DOHH2 (cell line): Measurements from ENCODE around the gene TSPAN1.

Experiments
- H3F3A ChIP-seq: fragments of 200-600 bp; sonication (generic), shearing (Covaris generic); 2 replicates; pipeline ENCODE4 v1.6.0; 2016; ENCODE audit warnings: antibody characterized with exemption, mild to moderate bottlenecking; ENCODE audit not compliant: control insufficient read depth, insufficient read depth
- H3K27ac ChIP-seq: fragments of 200-600 bp; sonication (generic); 2 replicates; pipeline ENCODE4 v1.5.1; 2014; ENCODE audit warnings: low read depth, mild to moderate bottlenecking, low read length, moderate library complexity
- H3K27me3 ChIP-seq: fragments of 200-600 bp; sonication (generic); 2 replicates; pipeline ENCODE4 v1.6.1; 2014; ENCODE audit warnings: mild to moderate bottlenecking, low read length, mixed read lengths; ENCODE audit not compliant: control insufficient read depth
- H3K36me3 ChIP-seq: fragments of 200-600 bp; sonication (generic); 2 replicates; pipeline ENCODE4 v1.6.1; 2014; ENCODE audit warnings: mild to moderate bottlenecking, low read length, moderate library complexity, mixed read lengths; ENCODE audit not compliant: control insufficient read depth
- H3K4me1 ChIP-seq: fragments of 200-600 bp; sonication (generic); 2 replicates; pipeline ENCODE4 v1.6.1; 2014; ENCODE audit warnings: mild to moderate bottlenecking, low read length, mixed read lengths; ENCODE audit not compliant: control insufficient read depth
- H3K4me2 ChIP-seq: fragments of 200-600 bp; sonication (generic); 2 replicates; pipeline ENCODE4 v1.6.0; 2014; ENCODE audit warnings: mild to moderate bottlenecking, low read length, moderate library complexity
- H3K4me3 ChIP-seq: fragments of 200-600 bp; sonication (generic); 2 replicates; pipeline ENCODE4 v1.5.1; 2014; ENCODE audit warnings: mild to moderate bottlenecking, low read length, mixed read lengths
- H3K79me2 ChIP-seq: fragments of 200-600 bp; sonication (generic); 2 replicates; pipeline ENCODE4 v1.6.1; 2014; ENCODE audit warnings: mild to moderate bottlenecking, low read length, mixed read lengths; ENCODE audit not compliant: control insufficient read depth
- H3K9me2 ChIP-seq: fragments of 200-600 bp; sonication (generic); replicated peaks from 2 replicates; pipeline ENCODE4 v1.6.1; 2014; ENCODE audit warnings: mild to moderate bottlenecking, low read length, mixed read lengths; ENCODE audit not compliant: control insufficient read depth
- H3K9me3 ChIP-seq: fragments of 200-600 bp; sonication (generic); 2 replicates; pipeline ENCODE4 v1.6.1; 2014; ENCODE audit warnings: antibody characterized with exemption, low read length, mixed read lengths; ENCODE audit not compliant: control insufficient read depth, insufficient read depth
- H4K20me1 ChIP-seq: fragments of 200-600 bp; sonication (generic); 2 replicates; pipeline ENCODE4 v1.6.0; 2014; ENCODE audit warnings: low read depth, mild to moderate bottlenecking, antibody characterized with exemption, low read length, moderate library complexity; ENCODE audit not compliant: control insufficient read depth, insufficient read depth
- CTCF ChIP-seq: fragments of 200-600 bp; sonication (generic); IDR thresholded peaks from one replicate; pipeline ENCODE4 v1.5.1; 2014; ENCODE audit warnings: antibody characterized with exemption, mild to moderate bottlenecking, low read depth, low read length; ENCODE audit not compliant: poor library complexity, severe bottlenecking
- EZH2phosphoT487 ChIP-seq: fragments of 200-600 bp; sonication (generic); IDR thresholded peaks from 2 replicates; pipeline ENCODE4 v1.6.1; 2017; ENCODE audit warnings: borderline replicate concordance, mild to moderate bottlenecking, antibody characterized with exemption, low read length, moderate library complexity, mixed read lengths

Gene TSPAN1

GRCh38 chr1:46132529-46133180 lies 42.2 kb upstream of the TSPAN1 start, which contains the start of gene PIK3R3:
PIK3R3 (minus strand) TSS chr1:46132629; CDS start chr1:46131952, 677 bp downstream.
- H3K36me3 ChIP-seq, result no peaks in the 10 kb centered on the region
- H4K20me1 ChIP-seq, result no peaks in the 10 kb centered on the region
- peaks cover 28% of the 10 kb centered on the region for H3K4me1 ChIP-seq
- H3K27ac ChIP-seq, result peak within 1 kb of the TSS; percentile 71
- H3K9me2 ChIP-seq, result no peaks in the 10 kb centered on the region
- TF ChIP-seq EZH2phosphoT487 (no peak), CTCF (no peak)
- peaks cover 4% of the 10 kb centered on the region for H3K79me2 ChIP-seq
- peak within 1 kb of the TSS; percentile 75 for H3K4me3 ChIP-seq
- H3K27me3 ChIP-seq, result peaks cover 5% of the 10 kb centered on the region
- H3K9me3 ChIP-seq, result no peaks in the 10 kb centered on the region
- H3F3A ChIP-seq, result no peaks in the 10 kb centered on the region; the same call in 1 of the 2 replicates
- H3K4me2 ChIP-seq, result peak within 1 kb of the TSS; percentile 77

- Histone ChIP-seq H3K9me3 (no peaks in the 10 kb centered on the region), H3K4me1 (peaks cover 28% of the 10 kb centered on the region), H3K27ac (peak overlapping the region; percentile 71), H3K27me3 (peaks cover 5% of the 10 kb centered on the region), H3K4me2 (peak overlapping the region; percentile 77), H3K4me3 (peak overlapping the region; percentile 75), H3K36me3 (no peaks in the 10 kb centered on the region), H3K9me2 (no peaks in the 10 kb centered on the region), H3F3A (no peaks in the 10 kb centered on the region; the same call in 1 of the 2 replicates), H4K20me1 (no peaks in the 10 kb centered on the region), H3K79me2 (peaks cover 4% of the 10 kb centered on the region)
- TF ChIP-seq EZH2phosphoT487, result no peak
- no peak for TF ChIP-seq CTCF
These were observed 41.7 kb upstream of the TSPAN1 start for GRCh38 chr1:46133181-46133658.

GRCh38 chr1:46133781-46134350 lies 41.0 kb upstream of the TSPAN1 start:
- Histone ChIP-seq H3K4me2 (peak overlapping the region; percentile 77), H4K20me1 (no peaks in the 10 kb centered on the region), H3K9me3 (no peaks in the 10 kb centered on the region), H3K27ac (peak overlapping the region; percentile 71; the same call in 1 of the 2 replicates), H3K9me2 (no peaks in the 10 kb centered on the region), H3K27me3 (peaks cover 7% of the 10 kb centered on the region), H3K4me3 (peak overlapping the region; percentile 75), H3K4me1 (peaks cover 28% of the 10 kb centered on the region), H3K36me3 (no peaks in the 10 kb centered on the region), H3K79me2 (peaks cover 4% of the 10 kb centered on the region), H3F3A (no peaks in the 10 kb centered on the region; the same call in 1 of the 2 replicates)
- no peak for TF ChIP-seq CTCF
- no peak for TF ChIP-seq EZH2phosphoT487
